Measurements from ENCODE around the gene FHL3. TPM values are rescaled to one million over a fixed set of nuclear protein-coding genes. Genes with fewer than 3 reads are reported as not detected.

The FHL3 gene
- total and polyA plus RNA-seq, 8 donors: 5.1 to 11.3 (median 8.0) TPM

DNA sequence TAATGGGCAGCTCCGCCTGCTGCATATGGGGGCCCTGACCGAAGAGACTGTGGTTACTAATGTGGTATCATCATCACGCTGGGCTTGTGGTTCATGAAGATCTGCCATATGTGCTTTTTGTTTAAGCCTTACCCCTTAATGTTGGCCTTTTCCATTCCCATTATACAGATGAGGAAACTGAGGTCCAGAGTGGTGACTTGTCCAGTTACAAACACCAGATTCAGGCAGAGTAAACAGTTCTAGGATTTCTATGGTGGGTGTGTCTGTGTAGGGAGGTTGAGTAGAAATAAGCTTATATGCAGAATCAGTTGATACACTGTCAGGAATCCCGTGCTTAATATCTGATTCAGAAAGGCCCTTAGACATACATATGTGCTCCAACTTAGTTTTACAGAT is 7.9 kb upstream of the FHL3 start:
- FAIRE-seq: no peak

GRCh38 chr1:38012363-38013226 is 7.3 kb upstream of the FHL3 start, which contains the start of gene UTP11:
Gene UTP11, plus strand, starts transcription at chr1:38012734. Its CDS starts 69 bp downstream, at chr1:38012803.
- TF ChIP-seq, protein P1, sequence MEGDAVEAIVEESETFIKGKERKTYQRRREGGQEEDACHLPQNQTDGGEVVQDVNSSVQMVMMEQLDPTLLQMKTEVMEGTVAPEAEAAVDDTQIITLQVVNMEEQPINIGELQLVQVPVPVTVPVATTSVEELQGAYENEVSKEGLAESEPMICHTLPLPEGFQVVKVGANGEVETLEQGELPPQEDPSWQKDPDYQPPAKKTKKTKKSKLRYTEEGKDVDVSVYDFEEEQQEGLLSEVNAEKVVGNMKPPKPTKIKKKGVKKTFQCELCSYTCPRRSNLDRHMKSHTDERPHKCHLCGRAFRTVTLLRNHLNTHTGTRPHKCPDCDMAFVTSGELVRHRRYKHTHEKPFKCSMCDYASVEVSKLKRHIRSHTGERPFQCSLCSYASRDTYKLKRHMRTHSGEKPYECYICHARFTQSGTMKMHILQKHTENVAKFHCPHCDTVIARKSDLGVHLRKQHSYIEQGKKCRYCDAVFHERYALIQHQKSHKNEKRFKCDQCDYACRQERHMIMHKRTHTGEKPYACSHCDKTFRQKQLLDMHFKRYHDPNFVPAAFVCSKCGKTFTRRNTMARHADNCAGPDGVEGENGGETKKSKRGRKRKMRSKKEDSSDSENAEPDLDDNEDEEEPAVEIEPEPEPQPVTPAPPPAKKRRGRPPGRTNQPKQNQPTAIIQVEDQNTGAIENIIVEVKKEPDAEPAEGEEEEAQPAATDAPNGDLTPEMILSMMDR (IDR thresholded peaks at IDR 0.05): no peak
- Histone ChIP-seq H3K9me3 (no peaks in the 10 kb centered on the region), H3K36me3 (peaks cover 0 to 5% (median 1%) of the 10 kb centered on the region in 3 donors), H3K27ac (peak within 1 kb of the TSS; percentile 76 to 88 (median 80)), H3K4me1 (peaks cover 7 to 19% (median 14%) of the 10 kb centered on the region in 3 donors), H3K4me3 (peak within 1 kb of the TSS; percentile 58 to 80 (median 66)), H3K27me3 (no peaks in the 10 kb centered on the region)
- intact Hi-C loops (cut with DNase I): no loop called here
- ATAC-seq (peak; percentile 96 to 98 (median 97)), FAIRE-seq (peak; percentile 97), DNase-seq (peak; percentile 86 to 97 (median 96))
- WGBS, 2 donors: 1% methylated on average over 49 of the region's 49 CpGs

More for the DNA sequence above, 7.9 kb upstream of the FHL3 start:
- WGBS, 2 donors: 6 to 8% methylated on average over 4 of the region's 4 CpGs
- DNase-seq (no peak), ATAC-seq (no peak)
- Histone ChIP-seq H3K4me1 (peaks cover 7 to 19% (median 14%) of the 10 kb centered on the region in 3 donors), H3K4me3 (peak overlapping the region; percentile 58 to 80 (median 66)), H3K27ac (peak overlapping the region; percentile 76 to 88 (median 80)), H3K36me3 (peaks cover 0 to 12% (median 7%) of the 10 kb centered on the region in 3 donors), H3K27me3 (no peaks in the 10 kb centered on the region), H3K9me3 (no peaks in the 10 kb centered on the region)
- intact Hi-C loops (cut with DNase I): no loop called here
- TF ChIP-seq, protein P1 (IDR thresholded peaks at IDR 0.05): no peak

- WGBS, 2 donors: 71 to 74% methylated on average over 6 of the region's 6 CpGs
- no peaks in the 10 kb centered on the region for H3K9me3 ChIP-seq
- H3K27me3 ChIP-seq: no peaks in the 10 kb centered on the region
- H3K27ac ChIP-seq: no peak overlapping the region
- H3K4me1 ChIP-seq: peaks cover 7 to 11% (median 8%) of the 10 kb centered on the region in 3 donors
- TF ChIP-seq, protein P1 (IDR thresholded peaks at IDR 0.05): no peak
- no peaks in the 10 kb centered on the region for H3K36me3 ChIP-seq
- no peak for ATAC-seq
- intact Hi-C loops (cut with DNase I): no loop called here
- H3K4me3 ChIP-seq: no peak overlapping the region
- DNase-seq: peak in 1 of 6 donors; percentile 29
- no peak for FAIRE-seq
Measured at GRCh38 chr1:38009841-38010180, 4.5 kb upstream of the FHL3 start.

DNA sequence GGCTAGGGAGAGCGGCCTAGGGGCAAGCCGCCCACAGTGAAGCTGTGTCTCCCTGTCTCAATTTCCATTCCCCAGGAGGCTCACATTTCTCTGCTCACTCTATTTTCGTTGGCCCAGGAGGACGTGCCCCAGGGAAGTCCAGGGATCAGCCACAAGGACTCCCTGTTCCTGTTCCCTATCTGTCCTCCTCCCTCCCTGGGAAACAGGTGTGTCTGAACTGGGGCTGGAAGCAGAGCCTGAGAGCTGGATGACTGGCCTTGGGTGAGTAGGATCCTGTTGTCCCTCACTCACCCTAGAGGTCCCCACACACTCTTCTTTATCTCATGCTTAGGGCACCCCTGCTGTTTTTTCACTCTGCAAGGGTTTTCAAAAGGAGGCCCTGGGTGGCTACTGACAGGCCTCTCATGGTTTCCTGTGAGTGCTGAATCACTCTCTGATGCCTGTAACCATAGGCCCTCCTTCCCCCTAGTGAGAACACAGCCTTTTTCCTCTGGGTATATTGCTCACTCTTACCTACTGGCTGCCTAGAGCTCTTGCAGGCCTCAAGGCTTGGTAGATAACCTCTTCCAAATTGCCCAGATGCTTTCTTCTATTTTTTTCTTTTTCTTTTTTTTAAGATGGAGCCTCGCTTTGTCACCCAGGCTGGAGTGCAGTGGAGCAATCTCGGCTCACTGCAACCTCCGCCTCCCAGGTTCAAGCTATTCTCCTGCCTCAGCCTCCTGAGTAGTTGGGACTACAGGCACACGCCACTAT is 4.0 kb upstream of the FHL3 start:
- Histone ChIP-seq H3K9me3 (no peaks in the 10 kb centered on the region), H3K4me1 (peaks cover 5 to 13% (median 6%) of the 10 kb centered on the region in 3 donors), H3K36me3 (no peaks in the 10 kb centered on the region), H3K4me3 (no peak overlapping the region), H3K27ac (no peak overlapping the region), H3K27me3 (no peaks in the 10 kb centered on the region)
- WGBS, 2 donors: 73 to 78% methylated on average over 8 of the region's 8 CpGs
- no peak for FAIRE-seq
- DNase-seq: peak in 1 of 6 donors; percentile 33
- intact Hi-C loops (cut with DNase I): no loop called here
- no peak for ATAC-seq
- TF ChIP-seq, protein P1 (IDR thresholded peaks at IDR 0.05): no peak
